Breast epithelium (tissue), 4 donors: ENCODE measurements around the gene SFI1. TPM values are rescaled to one million over a fixed set of nuclear protein-coding genes. Genes with fewer than 3 reads are reported as not detected.
A peak's percentile ranks its signal among the peaks of the same experiment; 100 is the strongest.

Experiments used
- DNase-seq, 2 donors: peaks; one replicate each; pipeline ENCODE4 v3.0.0-alpha.2; 2019; ENCODE audit warnings: low spot score in 2 of 2
- H3K27ac ChIP-seq, 2 donors: fragments of 200-600 bp; sonication (generic) in 1 of 2; one replicate each; pipeline ENCODE4 v1.5.1; 2016 to 2019; ENCODE audit warnings: mild to moderate bottlenecking in 1 of 2
- H3K27me3 ChIP-seq, 2 donors: fragments of 200-600 bp; sonication (generic) in 1 of 2; one replicate each; pipeline versions ENCODE4 v1.5.1 to v1.6.0; 2017 to 2019; ENCODE audit warnings: control low read depth in 1 of 2, mild to moderate bottlenecking in 1 of 2
- H3K36me3 ChIP-seq: fragments of 200-600 bp; one replicate; pipeline ENCODE4 v1.5.1; 2019
- H3K4me1 ChIP-seq, 2 donors: fragments of 200-600 bp; sonication (generic); one replicate each; pipeline ENCODE4 v1.5.1; 2016 to 2019; ENCODE audit warnings: control low read depth in 1 of 2
- H3K4me3 ChIP-seq, 3 donors: fragments of 200-600 bp; sonication (generic); 1 replicate in 2 of 3; 2 replicates in 1 of 3; pipeline ENCODE4 v1.5.1; 2016 to 2019; ENCODE audit warnings: mild to moderate bottlenecking in 3 of 3, moderate library complexity in 2 of 3
- H3K9me3 ChIP-seq, 2 donors: fragments of 200-600 bp; sonication (generic) in 1 of 2; one replicate each; pipeline ENCODE4 v1.5.1; 2016 to 2019; ENCODE audit warnings: control low read depth in 1 of 2
- POLR2A ChIP-seq: fragments of 450-650 bp; IDR thresholded peaks from one replicate; pipeline ENCODE4 v1.6.1; 2016; ENCODE audit warnings: antibody characterized with exemption, mild to moderate bottlenecking, moderate library complexity
- POLR2AphosphoS5 ChIP-seq, 3 donors: sonication (generic); formaldehyde crosslinking; IDR thresholded peaks; one replicate each; pipeline ENCODE4 v1.6.1; 2017; ENCODE audit warnings: antibody characterized with exemption in 3 of 3
- intact Hi-C: fragments of 100-400 bp; cut with DNase I; formaldehyde crosslinking; loops from one replicate; pipeline ENCODE4 v1.15.1; 2023; ENCODE audit warnings: low total_unique reads
- total RNA-seq, 3 donors: library from RNA; depleted of rRNA; stranded (reverse); fragments of >200 nt; gene quantifications; one replicate each; pipeline ENCODE4 v1.1.0, GENCODE V29; 2016
- TF ChIP-seq, protein P1 (sequence below), 3 donors: fragments of 450-650 bp; IDR thresholded peaks; one replicate each; pipeline ENCODE4 v1.5.1; 2016 to 2017; ENCODE audit warnings: antibody characterized with exemption in 3 of 3, mild to moderate bottlenecking in 3 of 3, moderate library complexity in 3 of 3

SFI1 gene
- total RNA-seq, 3 donors from 2014 or later, result 17.4 to 62.9 (median 42.1) TPM

GRCh38 chr22:31627223-31627731, 130.9 kb downstream of the SFI1 start:
- Histone ChIP-seq H3K4me3 (peak overlapping the region in 1 of 3 donors; percentile 30), H3K9me3 (no peaks in the 10 kb centered on the region), H3K27me3 (no peaks in the 10 kb centered on the region), H3K36me3 (no peaks in the 10 kb centered on the region), H3K4me1 (peaks cover 8 to 12% of the 10 kb centered on the region in 2 donors), H3K27ac (peak overlapping the region; percentile 57 to 94)
- intact Hi-C loops, result no loop called here
- no peak for DNase-seq
- TF ChIP-seq POLR2A (no peak), POLR2AphosphoS5 (IDR thresholded peaks at IDR 0.05) (no peak)
- TF ChIP-seq, protein P1, sequence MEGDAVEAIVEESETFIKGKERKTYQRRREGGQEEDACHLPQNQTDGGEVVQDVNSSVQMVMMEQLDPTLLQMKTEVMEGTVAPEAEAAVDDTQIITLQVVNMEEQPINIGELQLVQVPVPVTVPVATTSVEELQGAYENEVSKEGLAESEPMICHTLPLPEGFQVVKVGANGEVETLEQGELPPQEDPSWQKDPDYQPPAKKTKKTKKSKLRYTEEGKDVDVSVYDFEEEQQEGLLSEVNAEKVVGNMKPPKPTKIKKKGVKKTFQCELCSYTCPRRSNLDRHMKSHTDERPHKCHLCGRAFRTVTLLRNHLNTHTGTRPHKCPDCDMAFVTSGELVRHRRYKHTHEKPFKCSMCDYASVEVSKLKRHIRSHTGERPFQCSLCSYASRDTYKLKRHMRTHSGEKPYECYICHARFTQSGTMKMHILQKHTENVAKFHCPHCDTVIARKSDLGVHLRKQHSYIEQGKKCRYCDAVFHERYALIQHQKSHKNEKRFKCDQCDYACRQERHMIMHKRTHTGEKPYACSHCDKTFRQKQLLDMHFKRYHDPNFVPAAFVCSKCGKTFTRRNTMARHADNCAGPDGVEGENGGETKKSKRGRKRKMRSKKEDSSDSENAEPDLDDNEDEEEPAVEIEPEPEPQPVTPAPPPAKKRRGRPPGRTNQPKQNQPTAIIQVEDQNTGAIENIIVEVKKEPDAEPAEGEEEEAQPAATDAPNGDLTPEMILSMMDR (IDR thresholded peaks at IDR 0.05), result no peak

DNA sequence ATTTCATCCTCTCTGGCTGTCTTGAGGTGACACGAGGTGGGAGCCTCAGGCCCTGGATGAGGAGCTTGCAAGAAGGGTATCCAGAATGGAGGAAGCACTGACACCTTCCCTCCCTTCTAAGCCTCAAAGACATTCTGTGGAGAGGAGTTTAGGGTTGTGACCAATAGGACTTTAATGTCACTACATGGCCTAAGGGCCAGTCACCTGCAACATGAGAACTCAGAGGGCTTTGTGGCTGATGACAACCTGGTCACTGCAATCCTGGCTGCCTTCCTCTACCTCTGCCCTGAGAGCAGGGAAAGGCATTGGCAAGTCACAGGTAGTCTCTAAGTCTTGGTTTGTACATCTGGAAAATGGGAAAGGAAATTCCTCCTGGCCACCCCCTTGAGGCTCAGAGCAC, 132.0 kb downstream of the SFI1 start:
- H3K36me3 ChIP-seq, result no peaks in the 10 kb centered on the region
- intact Hi-C loops, result no loop called here
- DNase-seq, result no peak
- no peaks in the 10 kb centered on the region for H3K9me3 ChIP-seq
- peaks cover 8 to 12% of the 10 kb centered on the region in 2 donors for H3K4me1 ChIP-seq
- H3K27me3 ChIP-seq, result no peaks in the 10 kb centered on the region
- peak overlapping the region in 1 of 3 donors; percentile 88 for H3K4me3 ChIP-seq
- TF ChIP-seq POLR2A (no peak), POLR2AphosphoS5 (IDR thresholded peaks at IDR 0.05) (no peak)
- TF ChIP-seq, protein P1 (IDR thresholded peaks at IDR 0.05), result no peak
- peak overlapping the region in 1 of 2 donors; percentile 94 for H3K27ac ChIP-seq

DNA sequence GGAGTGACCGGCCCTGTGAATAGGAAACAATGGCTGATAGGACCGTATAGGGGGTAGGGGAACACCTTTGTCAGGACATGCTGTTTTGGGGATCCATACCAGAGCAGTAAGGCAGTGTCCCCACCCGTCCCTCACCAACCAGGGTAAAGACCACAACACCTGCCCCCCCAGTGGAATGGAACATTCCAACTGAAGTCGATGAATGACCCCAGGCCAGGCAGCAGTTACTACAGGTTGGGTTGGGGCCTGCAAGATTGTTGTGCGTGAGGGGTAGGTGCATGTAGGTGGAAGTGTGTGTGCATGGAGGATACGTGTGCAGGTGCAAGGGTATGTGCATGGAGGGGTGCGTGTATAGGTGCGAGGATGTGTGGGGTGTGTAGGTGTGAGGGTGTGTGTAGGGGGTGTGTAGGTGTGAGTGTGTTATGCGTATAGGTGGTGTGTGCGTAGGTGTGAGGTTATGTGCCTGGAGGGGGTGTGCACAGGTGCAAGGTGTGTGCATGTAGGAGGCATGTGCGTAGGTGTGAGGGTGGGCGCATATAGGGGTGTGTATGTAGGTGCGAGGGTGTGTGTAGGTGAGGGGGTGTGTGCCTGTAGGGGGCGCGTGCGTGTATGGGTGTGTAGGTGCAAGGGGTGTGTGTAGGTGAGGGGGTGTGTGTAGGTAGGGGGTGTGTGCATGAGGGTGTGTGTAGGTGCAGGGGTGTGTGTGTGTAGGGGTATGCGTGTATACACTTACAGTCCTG, 132.8 kb downstream of the SFI1 start:
- DNase-seq, result no peak
- peak overlapping the region in 1 of 2 donors; percentile 94 for H3K27ac ChIP-seq
- H3K9me3 ChIP-seq, result no peaks in the 10 kb centered on the region
- H3K4me3 ChIP-seq, result peak overlapping the region in 2 of 3 donors; percentile 81 to 88
- intact Hi-C loops, result no loop called here
- peaks cover 8 to 15% of the 10 kb centered on the region in 2 donors for H3K4me1 ChIP-seq
- no peaks in the 10 kb centered on the region for H3K36me3 ChIP-seq
- no peak for TF ChIP-seq POLR2A
- no peak for TF ChIP-seq POLR2AphosphoS5 (IDR thresholded peaks at IDR 0.05)
- TF ChIP-seq, protein P1 (IDR thresholded peaks at IDR 0.05), result no peak
- no peaks in the 10 kb centered on the region for H3K27me3 ChIP-seq

- no peak for DNase-seq
- intact Hi-C loops, result loop anchor here (2.0 kb wide), 1 partner anchor 69 kb away; no protein-coding TSS in a partner anchor
- no peak for TF ChIP-seq POLR2AphosphoS5 (IDR thresholded peaks at IDR 0.05)
- no peak for TF ChIP-seq POLR2A
- TF ChIP-seq, protein P1 (IDR thresholded peaks at IDR 0.05), result no peak
- Histone ChIP-seq H3K4me3 (peak overlapping the region; percentile 81 to 88 (median 86)), H3K4me1 (peaks cover 8 to 15% of the 10 kb centered on the region in 2 donors), H3K27ac (peak overlapping the region; percentile 81 to 94), H3K36me3 (no peaks in the 10 kb centered on the region), H3K27me3 (no peaks in the 10 kb centered on the region), H3K9me3 (no peaks in the 10 kb centered on the region)
Observed at GRCh38 chr22:31629741-31630184, 133.4 kb downstream of the SFI1 start.
